Kidney epithelial cell (primary cell): ENCODE measurements around the gene RAE1. TPM values are rescaled to one million over a fixed set of nuclear protein-coding genes. Genes with fewer than 3 reads are reported as not detected.

Experiments
- DNase-seq: peaks from one replicate; pipeline ENCODE4 v3.0.0-alpha.2; 2010; ENCODE audit warnings: low read depth
- H3K27me3 ChIP-seq: 2 replicates; pipeline ENCODE4 v1.6.0; 2011; ENCODE audit warnings: low read length; ENCODE audit not compliant: control insufficient read depth, insufficient read depth
- H3K36me3 ChIP-seq: 2 replicates; pipeline ENCODE4 v1.5.1; 2011; ENCODE audit warnings: low read length; ENCODE audit not compliant: control insufficient read depth, insufficient read depth
- H3K4me3 ChIP-seq: 2 replicates; pipeline ENCODE4 v1.5.1; 2011; ENCODE audit warnings: low read depth, mild to moderate bottlenecking, control low read depth, low read length
- total RNA-seq: library from RNA; depleted of rRNA; stranded (reverse); fragments of >200 nt; gene quantifications from 2 replicates; pipeline ENCODE4 v1.2.3, GENCODE V29; 2015
- TF ChIP-seq, protein P1 (sequence below): IDR thresholded peaks from 2 replicates; pipeline ENCODE4 v1.5.1; 2011; ENCODE audit warnings: mild to moderate bottlenecking, moderate library complexity, low read length, control low read depth, inconsistent platforms; ENCODE audit not compliant: insufficient read depth, poor library complexity, severe bottlenecking

The RAE1 gene
- total RNA-seq, 1 donor from 2014 or later = 42.9 TPM

DNA sequence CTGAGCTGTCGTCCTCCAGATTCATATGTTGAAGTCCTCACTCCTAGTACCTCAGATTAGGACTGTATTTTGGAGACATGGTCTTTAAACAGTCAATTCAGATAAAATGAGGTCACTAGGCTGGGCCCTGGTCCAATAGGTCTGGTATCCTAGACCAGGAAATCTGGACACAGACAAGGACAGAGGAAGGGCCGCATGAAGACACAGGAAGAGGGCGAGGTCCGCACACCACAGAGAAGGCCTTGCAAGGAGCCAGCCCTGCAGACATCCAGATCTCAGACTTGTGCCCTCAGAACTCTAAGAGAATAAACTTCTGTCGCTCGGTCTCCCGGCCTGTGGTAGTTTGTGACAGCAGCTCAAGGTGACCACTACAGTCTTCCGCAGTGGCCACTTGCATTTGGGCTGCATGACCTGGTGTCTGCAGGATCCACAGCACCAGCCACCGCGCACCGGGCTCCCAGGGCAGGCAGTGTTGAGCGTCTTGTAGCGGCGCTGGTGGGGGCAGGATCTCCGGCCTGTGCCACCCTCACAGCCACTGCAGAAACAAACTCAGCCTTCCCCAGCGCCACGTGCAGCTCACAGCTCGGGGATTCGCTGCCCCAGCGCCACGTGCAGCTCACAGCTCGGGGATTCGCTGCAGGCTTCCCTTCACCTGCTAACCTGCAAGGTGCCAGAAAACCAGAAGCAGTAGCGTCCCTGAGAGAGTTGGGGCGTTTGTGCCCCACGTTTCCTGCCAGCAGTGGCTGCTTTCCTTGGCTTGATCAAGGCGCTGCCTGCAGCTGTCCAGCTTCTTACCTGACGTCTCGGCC, 34.1 kb downstream of the RAE1 start:
- no peak for DNase-seq
- no peak overlapping the region for H3K4me3 ChIP-seq
- H3K36me3 ChIP-seq = no peaks in the 10 kb centered on the region
- no peaks in the 10 kb centered on the region for H3K27me3 ChIP-seq
- TF ChIP-seq, protein P1, sequence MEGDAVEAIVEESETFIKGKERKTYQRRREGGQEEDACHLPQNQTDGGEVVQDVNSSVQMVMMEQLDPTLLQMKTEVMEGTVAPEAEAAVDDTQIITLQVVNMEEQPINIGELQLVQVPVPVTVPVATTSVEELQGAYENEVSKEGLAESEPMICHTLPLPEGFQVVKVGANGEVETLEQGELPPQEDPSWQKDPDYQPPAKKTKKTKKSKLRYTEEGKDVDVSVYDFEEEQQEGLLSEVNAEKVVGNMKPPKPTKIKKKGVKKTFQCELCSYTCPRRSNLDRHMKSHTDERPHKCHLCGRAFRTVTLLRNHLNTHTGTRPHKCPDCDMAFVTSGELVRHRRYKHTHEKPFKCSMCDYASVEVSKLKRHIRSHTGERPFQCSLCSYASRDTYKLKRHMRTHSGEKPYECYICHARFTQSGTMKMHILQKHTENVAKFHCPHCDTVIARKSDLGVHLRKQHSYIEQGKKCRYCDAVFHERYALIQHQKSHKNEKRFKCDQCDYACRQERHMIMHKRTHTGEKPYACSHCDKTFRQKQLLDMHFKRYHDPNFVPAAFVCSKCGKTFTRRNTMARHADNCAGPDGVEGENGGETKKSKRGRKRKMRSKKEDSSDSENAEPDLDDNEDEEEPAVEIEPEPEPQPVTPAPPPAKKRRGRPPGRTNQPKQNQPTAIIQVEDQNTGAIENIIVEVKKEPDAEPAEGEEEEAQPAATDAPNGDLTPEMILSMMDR = no peak

DNA sequence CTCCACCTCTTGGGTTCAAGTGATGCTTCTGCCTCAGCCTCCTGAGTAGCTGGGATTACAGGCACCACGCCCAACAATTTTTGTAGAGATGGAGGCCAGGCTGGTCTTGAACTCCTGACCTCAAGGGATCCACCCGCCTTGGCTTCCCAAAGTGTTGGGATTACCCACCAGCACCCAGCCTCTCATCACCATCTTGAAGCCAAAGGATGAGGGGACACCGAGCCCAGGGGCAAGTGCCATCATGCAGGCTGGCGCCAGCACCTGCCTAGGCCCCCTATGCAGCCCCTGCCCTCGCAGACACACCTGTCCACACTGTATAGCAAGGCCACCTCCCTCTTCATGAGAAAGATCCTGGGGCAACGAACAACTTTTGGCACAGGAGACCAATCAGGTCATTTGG, 34.9 kb downstream of the RAE1 start:
- Histone ChIP-seq H3K27me3 (no peaks in the 10 kb centered on the region), H3K4me3 (no peak overlapping the region), H3K36me3 (no peaks in the 10 kb centered on the region)
- no peak for DNase-seq
- TF ChIP-seq, protein P1 = no peak

DNA sequence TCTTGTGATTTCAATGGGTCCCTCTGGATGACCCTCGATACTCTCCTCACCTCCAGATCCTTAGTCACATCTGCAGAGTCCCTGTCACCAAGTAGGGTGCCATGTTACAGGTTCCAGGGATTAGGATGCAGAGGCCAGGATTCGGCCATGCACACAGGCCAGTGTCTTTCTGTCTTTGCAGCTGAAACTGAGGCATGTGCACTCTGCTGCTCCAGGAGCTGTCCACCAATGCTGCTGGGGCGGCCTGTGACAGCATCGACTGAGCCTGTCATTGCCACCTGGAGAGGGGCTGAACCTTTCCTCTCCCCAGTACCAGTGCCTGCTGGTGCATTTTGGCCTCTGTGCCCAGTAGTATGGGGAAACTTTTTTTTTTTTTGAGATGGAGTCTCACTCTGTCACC, 35.7 kb downstream of the RAE1 start:
- TF ChIP-seq, protein P1 = no peak
- no peaks in the 10 kb centered on the region for H3K27me3 ChIP-seq
- no peaks in the 10 kb centered on the region for H3K36me3 ChIP-seq
- no peak for DNase-seq
- H3K4me3 ChIP-seq = no peak overlapping the region

DNA sequence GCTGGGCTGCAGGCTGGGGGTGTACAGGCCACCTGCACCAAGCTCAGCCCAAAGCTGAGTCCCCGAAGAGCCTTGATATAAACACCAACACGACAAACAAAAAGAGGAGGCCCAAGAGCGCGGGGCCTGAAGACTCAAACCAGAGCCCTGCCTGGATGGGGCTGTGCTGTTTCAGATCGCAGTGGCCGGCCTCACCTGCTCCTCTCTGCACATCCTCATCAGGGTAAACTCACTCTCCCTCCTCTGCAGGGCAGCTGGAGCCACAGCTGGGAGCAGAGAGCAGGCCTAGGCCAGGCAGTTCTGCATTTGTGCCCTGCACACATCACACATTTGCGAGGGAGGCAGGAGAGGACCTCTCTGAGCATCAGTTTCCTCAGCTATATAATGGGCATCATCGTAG, 36.4 kb downstream of the RAE1 start:
- H3K27me3 ChIP-seq = no peaks in the 10 kb centered on the region
- TF ChIP-seq, protein P1 = no peak
- no peak overlapping the region for H3K4me3 ChIP-seq
- DNase-seq = no peak
- H3K36me3 ChIP-seq = no peaks in the 10 kb centered on the region

DNA sequence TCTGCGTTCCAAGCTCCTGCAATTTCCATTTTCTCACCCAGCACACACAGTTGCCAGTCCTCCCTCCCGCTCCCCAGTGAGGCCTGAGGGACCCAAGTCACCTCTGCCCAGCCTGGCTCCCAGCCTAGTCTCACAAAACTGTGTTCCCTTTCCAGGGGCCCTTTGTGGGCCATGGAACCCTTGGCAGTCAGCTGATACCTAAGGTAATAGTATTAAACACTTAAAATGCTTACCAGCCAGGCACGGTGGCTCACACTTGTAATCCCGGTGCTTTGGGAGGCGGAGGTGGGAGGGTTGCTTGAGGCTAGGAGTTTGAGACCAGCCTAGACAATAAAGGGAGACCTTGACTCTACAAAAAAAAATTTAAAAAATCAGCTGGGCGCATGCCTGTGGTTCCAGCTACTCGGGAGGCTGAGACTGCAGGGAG, 36.9 kb downstream of the RAE1 start:
- TF ChIP-seq, protein P1 = no peak
- Histone ChIP-seq H3K4me3 (no peak overlapping the region), H3K36me3 (no peaks in the 10 kb centered on the region), H3K27me3 (no peaks in the 10 kb centered on the region)
- DNase-seq = no peak
